ENCODE results near the gene ATP1B3.

Gene ATP1B3

GRCh38 chr3:141926929-141927328 is 50.5 kb downstream of the ATP1B3 start:
- DNase-seq (ENCODE audit: low read depth in 1 of 2, low spot score in 1 of 2), result no peak
- no peak for TF ChIP-seq JUND (IDR thresholded peaks at IDR 0.05; ENCODE audit: low read depth)
- in situ Hi-C loops (cut with HindIII; ENCODE audit: low pct_unique_long_range_greater_than_20kb, low sequenced_read_pairs), result no loop called here

- in situ Hi-C loops (cut with HindIII; ENCODE audit: low pct_unique_long_range_greater_than_20kb, low sequenced_read_pairs), result no loop called here
- no peak for DNase-seq (ENCODE audit: low read depth in 1 of 2, low spot score in 1 of 2)
These were observed 52.3 kb downstream of the ATP1B3 start for GRCh38 chr3:141928631-141929270.

GRCh38 chr3:141929341-141929995 is 53.0 kb downstream of the ATP1B3 start:
- no peak for DNase-seq (ENCODE audit: low read depth in 1 of 2, low spot score in 1 of 2)
- no peak for TF ChIP-seq JUND (IDR thresholded peaks at IDR 0.05; ENCODE audit: low read depth)
- in situ Hi-C loops (cut with HindIII; ENCODE audit: low pct_unique_long_range_greater_than_20kb, low sequenced_read_pairs), result no loop called here

More at GRCh38 chr3:141928631-141929270, 52.3 kb downstream of the ATP1B3 start:
- no peak for TF ChIP-seq JUND (IDR thresholded peaks at IDR 0.05; ENCODE audit: low read depth)

GRCh38 chr3:141930801-141931200 is 54.4 kb downstream of the ATP1B3 start:
- DNase-seq (ENCODE audit: low read depth in 1 of 2, low spot score in 1 of 2), result no peak
- no peak for TF ChIP-seq JUND (IDR thresholded peaks at IDR 0.05; ENCODE audit: low read depth)
- in situ Hi-C loops (cut with HindIII; ENCODE audit: low pct_unique_long_range_greater_than_20kb, low sequenced_read_pairs), result no loop called here

GRCh38 chr3:141933421-141934300 is 57.2 kb downstream of the ATP1B3 start:
- TF ChIP-seq JUND (IDR thresholded peaks at IDR 0.05; ENCODE audit: low read depth), result no peak
- in situ Hi-C loops (cut with HindIII; ENCODE audit: low pct_unique_long_range_greater_than_20kb, low sequenced_read_pairs), result no loop called here
- no peak for DNase-seq (ENCODE audit: low read depth in 1 of 2, low spot score in 1 of 2)

GRCh38 chr3:141934354-141934753 is 57.9 kb downstream of the ATP1B3 start:
- in situ Hi-C loops (cut with HindIII; ENCODE audit: low pct_unique_long_range_greater_than_20kb, low sequenced_read_pairs), result no loop called here
- no peak for TF ChIP-seq JUND (IDR thresholded peaks at IDR 0.05; ENCODE audit: low read depth)
- no peak for DNase-seq (ENCODE audit: low read depth in 1 of 2, low spot score in 1 of 2)

- in situ Hi-C loops (cut with HindIII; ENCODE audit: low pct_unique_long_range_greater_than_20kb, low sequenced_read_pairs), result no loop called here
- no peak for DNase-seq (ENCODE audit: low read depth in 1 of 2, low spot score in 1 of 2)
- no peak for TF ChIP-seq JUND (IDR thresholded peaks at IDR 0.05; ENCODE audit: low read depth)
These were observed 61.6 kb downstream of the ATP1B3 start for GRCh38 chr3:141938011-141938500.

- no peak for DNase-seq (ENCODE audit: low read depth in 1 of 2, low spot score in 1 of 2)
- no peak for TF ChIP-seq JUND (IDR thresholded peaks at IDR 0.05; ENCODE audit: low read depth)
- in situ Hi-C loops (cut with HindIII; ENCODE audit: low pct_unique_long_range_greater_than_20kb, low sequenced_read_pairs), result no loop called here
These were observed 63.3 kb downstream of the ATP1B3 start for GRCh38 chr3:141939759-141940158.

- peak; percentile 41 to 74 for DNase-seq (ENCODE audit: low read depth in 1 of 2, low spot score in 1 of 2)
- in situ Hi-C loops (cut with HindIII; ENCODE audit: low pct_unique_long_range_greater_than_20kb, low sequenced_read_pairs), result no loop called here
- no peak for TF ChIP-seq JUND (IDR thresholded peaks at IDR 0.05; ENCODE audit: low read depth)
These were observed 63.8 kb downstream of the ATP1B3 start for GRCh38 chr3:141940194-141940776.

GRCh38 chr3:141941093-141941492 is 64.7 kb downstream of the ATP1B3 start:
- in situ Hi-C loops (cut with HindIII; ENCODE audit: low pct_unique_long_range_greater_than_20kb, low sequenced_read_pairs), result no loop called here
- DNase-seq (ENCODE audit: low read depth in 1 of 2, low spot score in 1 of 2), result no peak
- TF ChIP-seq JUND (IDR thresholded peaks at IDR 0.05; ENCODE audit: low read depth), result no peak

- in situ Hi-C loops (cut with HindIII; ENCODE audit: low pct_unique_long_range_greater_than_20kb, low sequenced_read_pairs), result no loop called here
- TF ChIP-seq JUND (IDR thresholded peaks at IDR 0.05; ENCODE audit: low read depth), result no peak
- DNase-seq (ENCODE audit: low read depth in 1 of 2, low spot score in 1 of 2), result no peak
These were observed 65.6 kb downstream of the ATP1B3 start for GRCh38 chr3:141942006-141942405.

- TF ChIP-seq JUND (IDR thresholded peaks at IDR 0.05; ENCODE audit: low read depth), result no peak
- in situ Hi-C loops (cut with HindIII; ENCODE audit: low pct_unique_long_range_greater_than_20kb, low sequenced_read_pairs), result no loop called here
- no peak for DNase-seq (ENCODE audit: low read depth in 1 of 2, low spot score in 1 of 2)
These were observed 69.5 kb downstream of the ATP1B3 start for GRCh38 chr3:141945726-141946485.

Measured in T47D (cell line).